HG02759 (cell line): Measurements from ENCODE around the gene SECTM1.
"Not testable (repeated sequence)": the region's sequence is repeated elsewhere in the genome, so short reads cannot be mapped to it uniquely, and the experiment has no call there.

Experiments
- ATAC-seq: cut with Tn5 transposase; IDR thresholded peaks from one replicate; pipeline ENCODE4 v1.9.1; 2021; ENCODE audit warnings: mild to moderate bottlenecking, moderate library complexity; ENCODE audit not compliant: unreplicated experiment

SECTM1 gene

DNA sequence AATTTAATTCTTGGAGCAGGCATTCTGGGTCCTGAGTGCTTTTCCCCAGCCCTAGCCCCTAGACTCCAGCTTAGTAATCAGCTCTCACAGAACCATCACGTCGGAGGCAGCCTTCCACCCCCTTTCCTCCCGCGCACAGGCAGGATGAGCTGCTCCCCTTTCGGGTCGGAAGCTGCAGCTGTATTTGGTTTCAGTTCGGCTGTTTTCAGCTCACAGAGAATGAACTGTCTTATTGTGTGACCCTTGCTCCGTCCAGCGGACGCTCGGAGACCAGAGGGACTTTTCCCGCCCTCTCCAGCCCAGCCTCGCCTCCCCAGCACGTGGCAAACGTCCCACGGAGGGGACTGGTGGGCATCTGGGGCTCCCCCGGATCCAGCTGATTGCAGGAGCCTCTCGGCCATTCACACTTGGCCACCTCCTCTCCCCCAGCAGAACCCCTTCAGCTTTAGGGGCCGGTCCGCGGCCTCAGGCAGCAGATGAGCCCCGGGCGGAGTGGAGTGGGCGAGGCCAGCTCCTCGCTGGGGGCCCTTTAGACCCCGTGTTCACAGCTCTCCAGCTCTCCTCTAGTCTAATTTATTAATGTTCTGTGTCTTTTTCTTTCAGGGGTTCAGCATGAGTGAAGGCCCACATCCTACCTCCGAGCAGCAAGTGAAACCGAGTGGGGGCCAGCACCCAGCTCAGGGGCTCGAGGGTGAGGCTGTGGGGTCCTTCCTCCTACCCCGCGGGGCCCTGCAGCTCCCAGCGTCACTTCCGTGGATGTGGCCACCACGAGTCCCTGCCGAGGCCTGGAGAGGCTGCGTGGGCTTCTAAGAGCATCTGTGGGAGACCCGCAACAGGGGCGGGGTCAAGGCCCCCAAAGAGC is 37.1 kb upstream of the SECTM1 start:
- no peak for ATAC-seq

DNA sequence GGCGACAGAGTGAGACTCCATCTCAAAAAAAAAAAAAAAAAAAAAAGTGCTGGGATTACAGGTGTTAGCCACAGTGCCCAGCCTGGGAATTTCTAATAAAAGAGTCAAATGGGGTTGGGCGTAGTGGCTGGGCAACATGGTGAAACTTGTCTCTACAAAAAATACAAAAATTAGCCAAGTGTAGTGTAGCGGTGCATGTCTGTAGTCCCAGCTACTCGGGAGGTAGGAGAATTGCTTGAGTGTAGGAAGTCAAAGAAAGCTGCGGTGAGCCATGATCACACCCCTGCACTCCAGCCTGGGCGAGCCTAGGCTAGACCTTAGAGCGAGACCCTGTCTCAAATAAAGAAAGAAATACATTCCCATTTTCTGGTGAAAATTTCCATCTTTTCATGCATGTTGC is 35.6 kb upstream of the SECTM1 start:
- no peak for ATAC-seq

DNA sequence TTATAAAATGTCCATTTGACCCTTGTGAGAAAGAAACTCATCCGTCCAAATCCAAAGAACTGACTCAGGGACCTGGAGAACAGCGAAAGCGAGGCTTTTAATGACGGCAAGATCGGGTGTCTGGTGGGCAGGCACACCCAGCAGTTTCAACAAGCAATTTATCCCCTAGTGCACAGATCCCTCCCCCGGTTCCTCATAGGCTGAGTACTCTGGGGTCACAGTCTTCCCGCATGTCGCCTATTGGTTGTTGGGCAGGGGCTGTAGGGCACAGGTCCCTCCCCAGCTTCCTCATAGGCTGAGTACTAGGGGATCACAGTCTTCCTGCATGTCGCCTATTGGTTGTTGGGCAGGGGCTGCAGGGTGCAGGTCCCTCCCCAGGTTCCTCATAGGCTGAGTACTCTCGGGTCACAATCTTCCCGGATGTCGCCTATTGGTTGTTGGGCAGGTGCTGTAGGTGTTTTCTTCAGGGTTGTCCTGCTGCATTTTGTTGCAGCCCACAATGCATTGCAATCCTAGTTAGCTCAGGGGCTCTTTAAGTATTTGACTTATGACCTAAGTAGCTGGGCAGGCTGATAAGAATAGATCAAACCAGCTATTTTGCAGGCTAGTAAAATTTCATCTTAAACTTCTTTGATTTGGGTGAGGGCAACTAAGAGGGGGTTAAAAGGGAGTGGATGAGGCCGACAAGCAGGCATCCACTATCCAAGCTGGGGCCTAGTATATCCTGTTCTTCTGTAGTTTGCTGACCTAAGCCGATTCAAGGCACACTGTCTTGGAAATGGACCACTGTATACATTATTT is 34.4 kb upstream of the SECTM1 start:
- no peak for ATAC-seq

DNA sequence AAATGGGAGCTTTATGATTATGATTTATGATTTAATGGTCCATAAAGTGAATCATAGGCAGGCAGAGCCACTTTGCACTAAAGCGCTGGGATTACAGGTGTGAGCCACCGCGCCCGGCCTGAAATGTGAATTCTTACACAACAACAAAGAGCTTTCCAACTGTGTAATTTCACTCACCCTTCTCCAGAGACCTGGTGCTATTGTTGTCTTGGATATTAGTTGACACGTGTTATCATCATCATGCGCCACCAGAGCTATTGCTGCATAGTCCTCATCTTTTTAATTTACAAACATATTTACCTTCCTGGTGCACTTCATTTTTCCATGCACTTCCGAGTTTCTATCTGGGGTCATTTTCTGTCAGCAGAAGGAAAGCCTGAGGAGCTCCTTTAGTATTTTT is 33.2 kb upstream of the SECTM1 start:
- no peak for ATAC-seq

DNA sequence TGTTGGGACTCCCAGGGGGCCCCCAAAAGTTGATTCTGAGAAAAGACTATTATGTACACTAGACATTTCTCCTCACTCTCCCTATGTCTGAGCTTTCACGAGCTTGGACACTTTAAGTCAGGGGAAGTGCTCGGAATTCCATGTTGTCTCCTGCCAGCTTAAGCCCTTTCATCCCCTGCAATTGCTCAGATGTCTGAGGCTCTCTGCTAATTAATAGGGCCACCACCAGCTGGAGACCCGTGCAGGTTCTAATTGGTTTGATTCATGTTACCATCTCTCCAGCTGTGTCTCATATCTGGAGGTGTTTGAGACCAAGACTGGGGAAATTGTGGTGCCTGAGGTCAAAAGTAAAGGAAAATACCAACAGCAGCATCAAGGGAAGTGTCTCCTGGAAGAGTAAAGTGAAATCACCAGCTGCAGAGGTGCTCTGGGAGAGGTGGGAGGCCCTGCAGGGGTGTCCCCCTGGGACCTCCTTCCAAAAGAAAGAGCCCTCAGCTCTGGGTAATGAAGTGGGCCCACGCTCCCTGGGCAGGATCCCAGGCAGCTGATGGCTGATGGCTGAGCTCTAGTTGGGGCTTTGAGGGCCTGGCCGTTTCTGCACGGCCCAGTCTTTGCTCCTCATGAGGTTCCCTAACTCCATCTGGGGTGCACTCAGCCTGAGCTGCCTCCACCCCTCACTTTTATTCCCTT is 32.2 kb upstream of the SECTM1 start:
- no peak for ATAC-seq

DNA sequence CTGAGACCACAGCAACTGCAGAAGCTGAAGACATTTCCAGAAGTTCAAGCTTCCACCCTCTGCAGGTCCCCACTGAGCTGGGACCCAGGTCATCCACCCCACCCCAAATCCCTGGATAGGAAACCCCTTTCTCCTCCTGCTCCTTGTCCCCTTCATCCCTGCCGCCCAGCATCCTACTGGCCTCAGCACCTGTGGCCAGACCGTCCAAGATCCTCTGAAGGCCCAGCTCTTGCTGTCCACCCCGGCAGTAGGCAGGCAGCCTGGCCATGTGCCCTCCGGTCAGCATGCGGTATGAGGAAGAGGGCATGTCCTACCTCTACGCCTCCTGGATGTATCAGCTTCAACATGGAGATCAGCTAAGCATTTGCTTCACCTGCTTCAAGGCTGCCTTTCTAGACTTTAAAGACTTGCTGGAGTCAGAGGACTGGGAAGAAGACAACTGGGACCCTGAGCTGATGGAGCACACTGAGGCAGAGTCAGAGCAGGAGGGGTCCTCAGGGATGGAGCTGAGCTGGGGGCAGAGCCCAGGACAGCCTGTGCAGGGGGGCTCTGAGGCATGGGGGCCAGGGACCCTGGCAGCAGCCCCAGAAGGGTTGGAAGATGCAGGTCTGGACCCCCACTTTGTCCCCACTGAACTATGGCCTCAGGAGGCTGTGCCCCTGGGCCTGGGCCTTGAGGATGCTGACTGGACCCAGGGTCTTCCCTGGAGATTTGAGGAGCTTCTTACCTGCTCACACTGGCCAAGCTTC is 28.5 kb upstream of the SECTM1 start:
- no peak for ATAC-seq

DNA sequence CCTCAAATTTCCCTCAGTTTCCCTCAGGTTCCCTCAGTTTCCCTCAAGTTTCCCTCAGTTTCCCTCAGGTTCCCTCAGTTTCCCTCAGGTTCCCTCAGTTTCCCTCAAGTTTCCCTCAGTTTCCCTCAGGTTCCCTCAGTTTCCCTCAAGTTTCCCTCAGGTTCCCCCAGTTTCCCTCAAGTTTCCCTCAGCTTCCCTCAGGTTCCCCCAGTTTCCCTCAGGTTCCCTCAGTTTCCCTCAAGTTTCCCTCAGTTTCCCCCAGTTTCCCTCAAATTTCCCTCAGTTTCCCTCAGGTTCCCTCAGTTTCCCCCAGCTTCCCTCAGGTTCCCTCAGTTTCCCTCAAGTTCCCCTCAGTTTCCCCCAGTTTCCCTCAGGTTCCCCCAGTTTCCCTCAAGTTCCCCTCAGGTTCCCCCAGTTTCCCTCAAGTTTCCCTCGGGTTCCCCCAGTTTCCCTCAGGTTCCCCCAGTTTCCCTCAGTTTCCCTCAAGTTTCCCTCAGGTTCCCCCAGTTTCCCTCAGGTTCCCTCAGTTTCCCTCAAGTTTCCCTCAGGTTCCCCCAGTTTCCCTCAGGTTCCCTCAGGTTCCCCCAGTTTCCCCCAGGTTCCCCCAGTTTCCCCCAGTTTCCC is 26.0 kb upstream of the SECTM1 start:
- ATAC-seq: not testable (repeated sequence)

DNA sequence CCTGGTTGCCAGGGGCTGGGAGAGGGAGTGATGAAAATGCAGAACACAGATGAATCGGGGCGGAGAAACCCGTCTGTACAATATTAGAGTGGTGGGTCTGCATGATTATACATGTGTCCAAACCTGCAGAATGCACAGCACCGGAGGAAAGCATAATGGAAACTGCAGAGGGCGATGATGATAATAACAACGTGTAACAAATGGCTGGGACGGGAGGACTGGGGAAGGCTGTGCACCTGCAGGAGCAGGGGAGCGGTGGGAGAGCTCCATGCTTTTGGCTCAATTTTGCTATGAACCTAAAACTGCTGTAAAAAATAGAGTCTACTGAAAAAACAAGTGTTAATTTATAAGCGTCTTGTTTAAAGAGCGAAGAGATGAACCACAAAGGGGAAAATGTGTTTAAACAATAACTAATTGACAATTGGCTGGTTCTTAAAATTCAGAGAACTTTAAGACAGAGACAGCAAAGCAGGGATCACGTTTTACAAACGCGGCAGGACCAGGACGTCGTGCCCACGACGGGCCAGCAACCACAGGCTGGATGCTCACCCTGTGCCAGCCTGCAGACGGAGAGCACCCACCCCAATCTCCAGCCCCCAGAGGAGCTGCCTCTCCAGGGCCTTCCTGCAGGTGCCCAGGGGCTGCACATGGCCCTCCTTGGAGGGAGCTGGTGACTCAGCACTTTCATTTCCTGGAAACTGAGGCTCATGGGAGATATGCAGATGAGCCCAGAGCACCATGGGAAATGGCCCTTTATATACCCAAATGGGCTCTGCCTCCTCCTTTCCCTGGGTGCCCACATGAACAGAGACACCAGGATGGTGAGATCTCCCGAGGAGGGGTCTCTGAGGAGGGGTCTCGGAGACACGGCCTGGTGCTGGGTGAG is 25.1 kb upstream of the SECTM1 start, which contains the start of gene TEX19:
Gene TEX19 (plus strand): TSS at position 783 of the 886 bp plus-strand sequence. CDS start 2,904 bp downstream, outside the sequence.
- no peak for ATAC-seq

DNA sequence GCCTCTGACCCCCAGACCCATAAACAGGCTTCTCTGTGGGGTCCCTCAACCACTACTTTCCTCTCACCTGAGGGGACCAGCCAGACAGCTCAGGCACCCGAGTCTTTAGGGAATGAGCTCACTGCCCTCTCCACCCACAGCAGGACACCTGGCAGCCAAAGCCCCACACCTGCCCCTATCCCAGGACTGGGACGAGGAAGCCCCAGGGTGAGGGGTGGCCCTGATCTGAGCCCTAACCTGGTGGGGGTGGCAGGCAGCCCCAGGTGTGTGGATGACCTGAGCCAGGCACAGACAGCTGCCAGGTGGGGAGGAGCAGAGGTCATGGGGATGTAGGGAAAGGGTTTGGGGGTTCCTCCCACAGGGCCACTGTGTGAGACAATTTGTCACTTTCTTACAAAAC is 23.8 kb upstream of the SECTM1 start:
- no peak for ATAC-seq

DNA sequence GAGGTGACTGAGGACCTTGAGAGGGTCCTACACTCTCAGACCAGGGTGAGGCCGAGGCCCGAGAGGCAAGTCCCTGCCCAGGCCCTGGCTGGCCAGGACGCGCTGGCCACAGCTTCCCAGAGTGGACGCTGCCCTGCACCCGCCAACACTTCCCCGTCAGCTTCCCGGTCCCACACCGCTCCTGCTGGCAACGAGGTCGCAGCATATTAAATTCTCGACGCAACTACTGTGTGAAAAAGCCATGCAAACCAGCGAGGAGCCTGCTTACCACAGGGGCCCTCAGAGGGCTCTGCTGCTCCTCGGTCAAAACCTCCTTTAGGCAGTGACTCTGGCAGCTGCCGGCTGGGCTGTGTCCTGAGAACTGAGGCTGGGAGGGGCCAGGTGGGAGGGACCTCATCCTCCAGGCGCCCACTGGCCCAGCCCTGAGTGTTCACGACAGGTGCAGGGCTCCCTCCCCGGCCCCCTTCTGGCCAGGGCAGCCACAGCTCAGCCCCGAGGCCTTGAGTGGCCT is 23.3 kb upstream of the SECTM1 start:
- no peak for ATAC-seq

DNA sequence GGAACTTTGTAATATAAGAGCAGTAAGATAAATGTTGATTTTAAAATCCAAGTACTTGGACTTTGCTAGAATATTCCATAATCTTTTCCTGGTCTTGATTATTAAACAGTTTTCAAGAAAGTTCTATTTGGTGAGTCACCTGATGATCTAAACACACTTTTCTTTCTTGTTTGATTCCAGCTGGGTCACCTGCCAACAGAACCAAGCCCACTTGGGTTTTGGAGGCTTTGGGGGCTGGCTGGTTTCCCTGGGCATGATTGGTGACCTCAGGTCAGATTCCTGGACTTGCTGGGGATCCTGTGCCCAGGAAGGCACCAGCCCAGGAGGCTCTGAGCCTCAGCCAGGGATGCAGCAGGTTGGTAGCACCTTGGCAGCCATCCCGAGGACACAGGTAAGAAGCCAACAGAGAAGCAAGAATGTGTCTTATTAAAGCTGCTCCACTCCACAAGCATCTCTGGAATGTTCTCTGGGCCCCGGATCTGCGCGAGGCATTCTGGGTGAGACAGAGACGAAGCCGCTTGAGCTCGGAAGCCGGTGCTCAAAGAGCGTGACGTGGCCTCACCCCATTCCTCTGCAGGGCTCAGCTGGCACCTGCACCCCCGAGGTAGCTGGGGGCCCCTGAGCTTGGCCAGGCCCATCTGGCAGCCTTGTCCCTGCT is 22.3 kb upstream of the SECTM1 start:
- ATAC-seq: no peak

DNA sequence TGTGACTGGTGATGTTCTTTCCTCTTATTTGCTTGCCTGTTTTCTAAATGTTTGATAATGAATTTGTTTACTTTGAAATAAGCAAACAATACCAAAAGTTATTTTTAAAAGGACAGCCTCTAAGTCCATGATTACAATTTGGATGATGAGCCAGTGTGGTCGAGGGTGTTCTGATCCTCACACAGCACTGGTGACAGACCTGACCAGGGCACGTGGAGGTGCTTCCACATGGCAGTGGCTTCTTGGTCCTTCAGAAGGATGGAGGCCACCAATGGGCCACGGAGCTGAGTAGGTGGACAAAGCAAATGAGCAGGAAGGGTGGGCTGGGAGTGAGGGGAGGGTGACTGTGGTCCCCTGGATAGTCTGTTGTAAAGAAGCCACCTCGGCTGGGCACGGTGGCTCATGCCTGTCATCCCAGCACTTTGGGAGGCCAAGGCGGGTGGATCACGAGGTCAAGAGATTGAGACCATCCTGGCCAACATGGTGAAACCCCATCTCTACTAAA is 21.3 kb upstream of the SECTM1 start:
- no peak for ATAC-seq

DNA sequence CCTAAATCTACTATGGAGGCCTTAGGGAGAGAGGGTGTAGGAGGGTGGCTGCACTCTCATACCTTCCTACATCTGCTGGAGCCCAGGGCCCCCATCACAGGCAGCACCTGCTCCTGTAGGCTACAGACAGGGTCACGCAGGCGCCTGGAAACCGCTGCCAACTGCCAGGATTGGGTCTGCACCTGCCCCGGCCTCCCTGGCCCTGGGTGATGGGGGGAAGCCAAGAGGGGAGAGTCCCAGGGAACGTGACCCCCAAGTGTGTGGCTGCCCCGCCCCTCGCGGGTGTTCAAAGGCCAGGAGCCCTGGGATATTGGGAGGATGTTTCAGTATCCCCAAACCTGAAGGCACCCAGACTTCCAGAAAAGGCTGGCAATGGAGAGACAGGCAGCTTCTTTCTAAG is 19.9 kb upstream of the SECTM1 start:
- no peak for ATAC-seq

DNA sequence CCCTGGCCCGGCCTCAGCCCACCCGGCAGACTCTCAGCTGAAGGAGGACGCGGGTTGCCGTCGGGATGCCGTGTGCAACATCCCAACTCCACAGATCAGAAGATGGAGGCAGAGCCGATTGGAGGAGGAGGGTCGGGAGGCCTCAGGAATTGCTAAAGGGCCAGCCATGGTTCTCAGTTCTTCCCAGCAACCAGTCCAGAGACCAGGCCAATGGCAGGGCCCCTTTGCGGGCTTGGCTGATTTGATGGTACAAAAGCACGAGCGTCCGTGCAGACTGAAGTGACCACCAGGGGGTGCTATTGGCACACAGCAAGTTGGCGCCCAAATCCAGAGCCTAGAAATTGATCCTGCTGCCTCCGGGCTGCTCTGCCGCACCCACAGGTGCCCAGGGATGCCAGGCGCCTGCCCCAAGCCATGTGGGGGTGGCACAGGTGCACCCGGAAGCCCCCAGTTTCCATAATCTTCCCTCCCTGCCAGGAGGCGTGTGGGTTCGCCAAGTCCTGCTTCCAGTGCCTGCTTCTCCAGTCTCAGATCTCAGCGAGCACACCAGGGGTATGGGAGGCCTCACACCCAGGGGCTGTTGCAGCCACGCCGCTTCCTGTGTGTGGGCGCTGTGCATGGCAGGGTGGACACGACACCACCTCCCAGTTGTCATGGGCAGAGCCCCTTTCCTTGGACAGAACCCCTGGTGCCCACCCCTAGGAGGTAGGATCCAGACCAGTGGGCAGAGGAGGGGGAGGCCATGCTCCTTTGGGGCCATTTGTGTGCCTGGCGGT is 18.3 kb upstream of the SECTM1 start:
- no peak for ATAC-seq

DNA sequence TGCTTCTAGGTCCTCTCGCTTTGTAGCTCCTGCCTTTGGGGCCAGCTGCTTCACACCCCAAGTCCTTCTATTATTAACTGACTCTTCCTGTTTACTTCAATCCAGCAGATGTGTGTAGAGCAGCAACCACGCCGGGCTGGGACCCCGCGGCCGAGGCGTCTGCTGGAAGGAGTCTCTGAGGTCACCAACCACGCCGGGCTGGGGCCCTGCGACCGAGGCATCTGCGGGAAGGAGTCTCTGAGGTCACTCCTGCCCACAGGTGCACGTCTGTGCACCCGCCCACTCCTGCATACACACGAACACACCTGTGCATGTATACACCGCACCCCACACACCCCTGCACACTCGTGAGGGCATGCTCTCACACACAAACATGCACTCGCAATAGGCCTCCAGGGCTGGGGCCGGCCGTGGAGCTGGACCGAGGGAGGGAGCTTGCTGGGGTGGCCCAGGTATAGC is 17.7 kb upstream of the SECTM1 start:
- ATAC-seq: no peak

DNA sequence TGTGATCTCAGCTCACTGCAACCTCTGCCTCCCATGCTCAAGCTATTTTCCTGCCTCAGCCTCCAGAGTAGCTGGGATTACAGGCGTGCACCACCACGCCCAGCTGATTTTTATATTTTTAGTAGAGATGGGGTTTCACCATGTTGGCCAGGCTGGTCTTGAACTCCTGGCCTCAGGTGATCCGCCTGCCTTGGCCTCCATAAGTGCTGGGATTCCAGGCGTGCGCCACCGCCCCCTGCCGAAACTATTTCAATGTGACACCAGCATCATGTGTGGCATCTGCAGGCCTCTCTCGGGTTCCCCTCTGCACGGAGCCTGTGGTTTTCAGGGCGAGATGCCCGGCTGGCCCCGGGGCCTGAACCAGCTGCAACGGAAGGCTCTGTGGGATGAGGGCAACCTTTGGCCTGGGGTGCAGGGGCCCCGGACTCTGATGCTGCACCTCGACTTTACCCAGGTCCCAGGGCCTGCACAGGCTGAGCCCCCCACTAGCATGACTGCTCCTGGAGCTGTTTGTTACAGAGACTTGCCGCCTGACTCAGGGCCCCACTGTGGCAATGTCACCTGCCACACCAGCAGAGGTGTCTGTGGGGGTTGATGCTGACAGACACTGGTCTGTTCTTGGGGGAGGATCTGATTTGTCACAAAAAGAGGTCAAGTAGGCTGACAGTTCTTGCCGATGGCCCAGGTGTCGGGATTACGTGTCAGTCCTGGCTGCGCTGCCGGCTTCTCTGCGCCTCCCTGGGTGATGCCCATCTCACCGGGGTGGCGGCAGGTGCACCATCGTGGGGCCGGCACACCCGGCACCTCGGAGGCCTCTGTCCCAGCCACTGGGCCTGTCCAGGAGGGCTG is 16.8 kb upstream of the SECTM1 start:
- ATAC-seq: no peak

DNA sequence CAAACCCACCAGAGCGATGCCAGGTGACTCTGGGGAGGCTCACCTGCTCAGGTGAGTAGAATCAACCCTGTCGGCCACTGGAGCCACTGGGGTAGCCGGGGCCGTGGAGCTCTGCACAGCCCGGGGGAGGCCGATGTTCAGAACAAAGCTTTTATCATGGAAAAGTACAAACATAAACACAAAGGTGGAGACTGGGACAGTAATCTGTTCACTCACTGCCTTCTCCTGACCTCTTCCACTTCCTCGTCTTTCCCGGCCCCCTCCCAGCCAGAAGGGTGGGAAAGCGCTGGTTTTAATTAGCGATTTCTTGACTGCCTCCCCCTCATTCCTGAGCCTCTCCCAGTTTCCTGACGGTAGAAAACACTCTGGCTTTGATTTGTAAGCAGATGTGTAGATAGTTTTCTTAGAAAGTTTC is 15.7 kb upstream of the SECTM1 start:
- no peak for ATAC-seq
